PC-3 (cell line): ENCODE results near the gene ERMN.

Experiments used
- EZH2 ChIP-seq: fragments of 300-600 bp; sonication (generic); IDR thresholded peaks from one replicate; pipeline ENCODE4 v1.6.1; 2017; ENCODE audit warnings: antibody characterized with exemption, mild to moderate bottlenecking, low read length; ENCODE audit not compliant: unreplicated experiment
- EZH2phosphoT487 ChIP-seq: fragments of 300-600 bp; sonication (generic); IDR thresholded peaks from 2 replicates; pipeline ENCODE4 v1.6.1; 2018; ENCODE audit warnings: mild to moderate bottlenecking, antibody characterized with exemption, low read length, borderline replicate concordance
- TF ChIP-seq, protein P1 (sequence below): fragments of 300-600 bp; sonication (generic); conservative IDR thresholded peaks from 2 replicates; pipeline ENCODE4 v1.5.1; 2017; ENCODE audit warnings: antibody characterized with exemption, low read depth, mild to moderate bottlenecking, low read length

DNA sequence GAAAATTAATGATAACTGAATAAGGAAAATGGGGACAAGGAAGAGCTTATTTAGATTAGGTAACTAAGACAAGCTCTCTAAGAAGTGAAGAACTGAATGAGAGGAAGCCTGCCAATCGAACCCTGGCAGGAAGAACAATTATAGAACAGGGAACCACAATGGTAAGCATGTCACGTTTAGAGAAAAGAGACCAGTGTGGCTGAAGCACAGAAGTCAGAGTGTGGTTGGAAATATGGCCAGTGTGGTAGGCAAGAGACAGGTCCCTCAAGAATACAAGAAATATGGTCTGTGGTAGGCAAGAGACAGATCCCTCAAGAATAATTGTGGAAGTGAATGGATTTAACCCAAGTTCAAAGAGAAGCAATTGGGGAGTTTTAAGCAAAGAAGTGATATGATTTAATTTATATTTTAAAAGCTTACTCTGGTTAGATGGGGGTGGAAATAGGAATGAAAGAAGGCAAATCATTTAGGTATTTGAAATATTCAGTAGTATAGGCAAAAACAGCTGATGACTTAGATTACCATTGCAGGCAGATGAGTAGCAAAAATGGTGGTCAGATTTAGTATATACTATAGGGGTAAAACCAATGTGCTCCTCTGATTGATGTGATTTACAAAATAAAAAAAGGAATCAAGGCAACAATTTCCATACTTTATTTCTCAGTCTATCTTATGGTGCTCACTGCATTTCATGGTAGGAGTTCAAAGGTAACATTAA is 38.8 kb upstream of the ERMN start:
- TF ChIP-seq, protein P1, sequence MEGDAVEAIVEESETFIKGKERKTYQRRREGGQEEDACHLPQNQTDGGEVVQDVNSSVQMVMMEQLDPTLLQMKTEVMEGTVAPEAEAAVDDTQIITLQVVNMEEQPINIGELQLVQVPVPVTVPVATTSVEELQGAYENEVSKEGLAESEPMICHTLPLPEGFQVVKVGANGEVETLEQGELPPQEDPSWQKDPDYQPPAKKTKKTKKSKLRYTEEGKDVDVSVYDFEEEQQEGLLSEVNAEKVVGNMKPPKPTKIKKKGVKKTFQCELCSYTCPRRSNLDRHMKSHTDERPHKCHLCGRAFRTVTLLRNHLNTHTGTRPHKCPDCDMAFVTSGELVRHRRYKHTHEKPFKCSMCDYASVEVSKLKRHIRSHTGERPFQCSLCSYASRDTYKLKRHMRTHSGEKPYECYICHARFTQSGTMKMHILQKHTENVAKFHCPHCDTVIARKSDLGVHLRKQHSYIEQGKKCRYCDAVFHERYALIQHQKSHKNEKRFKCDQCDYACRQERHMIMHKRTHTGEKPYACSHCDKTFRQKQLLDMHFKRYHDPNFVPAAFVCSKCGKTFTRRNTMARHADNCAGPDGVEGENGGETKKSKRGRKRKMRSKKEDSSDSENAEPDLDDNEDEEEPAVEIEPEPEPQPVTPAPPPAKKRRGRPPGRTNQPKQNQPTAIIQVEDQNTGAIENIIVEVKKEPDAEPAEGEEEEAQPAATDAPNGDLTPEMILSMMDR = no peak
- TF ChIP-seq EZH2 = no peak
- TF ChIP-seq EZH2phosphoT487 = no peak
